Small intestine (tissue), 7 donors: ENCODE measurements around the gene TRH. TPM values are rescaled to one million over a fixed set of nuclear protein-coding genes. Genes with fewer than 3 reads are reported as not detected.
"Not testable (repeated sequence)": the region's sequence is repeated elsewhere in the genome, so short reads cannot be mapped to it uniquely, and the experiment has no call there.

Experiments
- DNase-seq, 2 donors: peaks; one replicate each; pipeline versions ENCODE4 v3.0.0 to v3.0.0-alpha.2; 2013
- FAIRE-seq: peaks from 2 replicates; lab custom pipeline; 2012; peaks lifted over from hg19 to GRCh38; lab: Jason Lieb, UNC
- H3K27ac ChIP-seq, 3 donors: one replicate each; pipeline ENCODE4 v1.5.1; 2013; ENCODE audit warnings: low read length in 2 of 3, mild to moderate bottlenecking in 2 of 3, control low read depth in 1 of 3, inconsistent platforms in 1 of 3, low read depth in 1 of 3, moderate library complexity in 1 of 3
- H3K27me3 ChIP-seq, 3 donors: one replicate each; pipeline ENCODE4 v1.6.1; 2013; ENCODE audit warnings: low read length in 3 of 3, inconsistent platforms in 1 of 3; ENCODE audit not compliant: control insufficient read depth in 3 of 3, insufficient read depth in 3 of 3
- H3K36me3 ChIP-seq, 3 donors: one replicate each; pipeline ENCODE4 v1.6.1; 2013; ENCODE audit warnings: low read length in 3 of 3, inconsistent platforms in 1 of 3, low read depth in 1 of 3, mild to moderate bottlenecking in 1 of 3, moderate library complexity in 1 of 3; ENCODE audit not compliant: control insufficient read depth in 3 of 3, insufficient read depth in 2 of 3
- H3K4me1 ChIP-seq, 3 donors: one replicate each; pipeline ENCODE4 v1.6.1; 2013; ENCODE audit warnings: low read length in 2 of 3, inconsistent platforms in 1 of 3, low read depth in 1 of 3, mild to moderate bottlenecking in 1 of 3, moderate library complexity in 1 of 3; ENCODE audit not compliant: control insufficient read depth in 3 of 3, insufficient read depth in 2 of 3
- H3K4me3 ChIP-seq, 3 donors: one replicate each; pipeline ENCODE4 v1.5.1; 2013; ENCODE audit warnings: low read length in 3 of 3, control low read depth in 1 of 3, inconsistent platforms in 1 of 3, low read depth in 1 of 3, mild to moderate bottlenecking in 1 of 3, moderate library complexity in 1 of 3
- H3K9me3 ChIP-seq, 2 donors: one replicate each; pipeline ENCODE4 v1.6.1; 2013; ENCODE audit warnings: low read depth in 1 of 2, low read length in 1 of 2; ENCODE audit not compliant: control insufficient read depth in 2 of 2, insufficient read depth in 1 of 2
- WGBS, 3 donors: extraction: QIAGEN DNeasy Blood & Tissue Kit; methylation state at CpG; one replicate each; pipeline ENCODE4 v1.1.7; 2013; 5-methylcytosine and 5-hydroxymethylcytosine counted together
- polyA plus RNA-seq, 4 donors: library from polyadenylated mRNA; stranded (reverse) in 3 of 4; unstranded in 1 of 4; fragments of 200-250 nt in 3 of 4; fragments of 120-200 nt in 1 of 4; gene quantifications; one replicate each; pipeline versions ENCODE4 v1.2.1 to v1.2.3, GENCODE V29; 2013
- donor health status: healthy with polysubstance abuse.
- donor health status: control.
- donor health status: control.
- donor health status: Bipolar disorder and iron deficiency.
- donor health status: healthy.

Gene TRH
- polyA plus RNA-seq, 4 donors: 0.04 to 0.10 TPM; not detected in 2

DNA sequence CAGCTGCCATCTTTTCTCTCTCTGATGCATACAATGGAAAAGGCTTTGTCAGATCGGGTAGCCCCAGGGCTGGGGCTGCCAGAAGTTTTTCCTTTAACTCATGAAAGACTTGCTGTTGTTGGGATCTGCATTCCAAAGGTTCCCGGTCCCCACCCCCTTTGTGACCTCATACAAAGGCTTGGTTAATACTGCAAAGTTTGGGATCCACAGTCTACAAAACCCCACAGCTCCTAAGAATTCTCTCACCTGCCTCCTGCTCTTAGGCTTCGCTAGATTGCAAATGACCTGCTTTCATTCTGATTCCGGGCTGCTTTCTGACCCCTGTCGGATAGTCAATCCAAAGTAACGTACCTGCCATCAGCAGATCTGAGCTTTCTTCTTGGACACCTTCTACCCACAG lies 52.9 kb downstream of the TRH start:
- not testable (repeated sequence) for H3K4me1 ChIP-seq, DNase-seq, H3K4me3 ChIP-seq, H3K36me3 ChIP-seq, H3K9me3 ChIP-seq, FAIRE-seq, H3K27ac ChIP-seq, H3K27me3 ChIP-seq
- 66 to 71% (median 68%) methylated on average over 5 of the region's 6 CpGs for WGBS, 3 donors

Other genes starting within 250 kb of the TRH start
- 10 to 100 TPM in 1 of 4 donors, 1 to 10 TPM in 3; 5.4 to 16.4 (median 7.6) TPM for gene TMCC1, start 81.0 kb upstream of the TRH start, polyA plus RNA-seq
- gene ALG1L2, start 107.1 kb downstream of the TRH start, polyA plus RNA-seq: under 1 TPM in 2 of 4 donors, not detected in 2; 0.07 to 0.69 TPM